GM18867 (cell line): ENCODE results near the gene NRXN2.
"Not testable (repeated sequence)": the region's sequence is repeated elsewhere in the genome, so short reads cannot be mapped to it uniquely, and the experiment has no call there.

Experiments used
- ATAC-seq: cut with Tn5 transposase; IDR thresholded peaks from one replicate; pipeline ENCODE4 v1.9.1; 2021; ENCODE audit warnings: mild to moderate bottlenecking, moderate library complexity; ENCODE audit not compliant: unreplicated experiment

NRXN2 gene

DNA sequence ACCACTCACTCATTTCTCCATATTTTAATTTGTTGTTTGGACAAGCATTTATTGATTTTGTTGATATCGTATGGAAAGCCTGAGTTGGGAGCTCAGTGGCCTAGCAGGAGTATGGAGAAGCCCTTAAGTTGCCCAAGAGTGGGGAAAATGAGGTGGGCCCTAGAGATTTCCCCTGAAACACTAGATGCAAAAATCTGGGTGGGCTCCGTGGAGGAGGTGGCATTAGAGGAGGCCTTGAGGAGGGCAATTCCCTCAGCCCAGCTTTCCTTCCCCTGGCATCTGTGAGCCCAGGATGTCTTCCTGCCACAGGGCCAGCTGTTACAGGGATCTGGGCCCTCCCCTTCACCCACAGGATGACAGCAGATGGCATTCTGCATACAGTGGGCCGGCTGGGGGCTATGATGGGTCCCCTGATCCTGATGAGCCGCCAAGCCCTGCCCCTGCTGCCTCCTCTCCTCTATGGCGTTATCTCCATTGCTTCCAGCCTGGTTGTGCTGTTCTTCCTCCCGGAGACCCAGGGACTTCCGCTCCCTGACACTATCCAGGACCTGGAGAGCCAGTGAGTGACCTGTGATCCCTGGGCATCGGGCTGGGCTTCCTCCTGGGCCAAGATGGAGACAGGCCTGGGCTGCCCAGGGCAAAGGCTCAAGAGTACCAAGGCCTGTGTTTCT, 153.6 kb downstream of the NRXN2 start:
- ATAC-seq: no peak

DNA sequence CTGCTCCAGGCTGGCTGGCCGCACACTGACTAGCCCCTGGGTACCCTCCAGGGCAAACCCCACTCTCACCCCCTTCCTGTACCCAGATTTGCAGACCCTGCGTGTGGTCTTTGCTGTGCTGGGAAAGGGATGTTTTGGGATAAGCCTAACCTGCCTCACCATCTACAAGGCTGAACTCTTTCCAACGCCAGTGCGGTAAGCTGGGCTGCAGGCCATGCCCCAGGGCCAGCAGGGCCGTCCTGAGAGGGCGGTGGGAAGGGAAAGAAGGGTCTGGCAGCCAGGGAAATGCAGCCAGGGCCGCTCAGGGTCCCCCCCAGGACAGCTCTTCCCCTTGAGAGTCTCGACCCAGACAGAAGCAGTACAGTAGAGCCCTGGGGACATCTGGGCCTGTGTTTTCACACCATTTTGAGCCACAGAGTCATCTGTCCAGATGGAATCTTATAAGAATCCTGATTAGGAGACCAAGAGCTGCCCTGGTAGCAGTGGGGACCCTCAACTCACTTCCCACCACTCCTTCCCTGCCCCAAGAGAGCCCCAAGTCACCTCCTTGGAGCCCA, 154.3 kb downstream of the NRXN2 start:
- no peak for ATAC-seq

DNA sequence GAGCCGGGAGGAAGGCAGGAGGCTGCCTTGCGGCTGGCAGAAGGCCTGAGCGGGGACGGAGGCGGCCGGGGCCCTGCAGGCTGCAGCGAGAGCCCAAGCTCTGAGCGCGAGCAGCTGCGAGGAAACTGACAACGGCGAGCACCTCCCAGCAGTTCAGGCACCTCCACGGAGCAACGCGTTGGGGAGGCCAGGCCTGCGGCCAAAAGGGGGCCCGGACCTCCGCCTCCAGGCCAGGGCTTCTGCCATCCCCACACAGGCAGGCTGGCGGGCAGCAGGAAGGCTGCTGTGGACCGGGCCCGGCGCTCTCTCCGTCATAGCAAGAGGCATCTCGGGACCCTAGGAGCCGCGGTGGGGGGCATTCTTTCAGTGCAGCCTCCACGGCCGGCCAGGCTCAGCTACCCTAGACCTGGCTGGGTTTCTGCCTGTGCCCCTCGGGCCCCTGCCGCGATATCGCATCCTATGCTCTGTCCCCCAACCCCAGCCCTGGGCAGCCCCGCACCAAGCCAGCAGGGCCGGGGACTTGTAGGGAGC, 154.9 kb downstream of the NRXN2 start:
- no peak for ATAC-seq

DNA sequence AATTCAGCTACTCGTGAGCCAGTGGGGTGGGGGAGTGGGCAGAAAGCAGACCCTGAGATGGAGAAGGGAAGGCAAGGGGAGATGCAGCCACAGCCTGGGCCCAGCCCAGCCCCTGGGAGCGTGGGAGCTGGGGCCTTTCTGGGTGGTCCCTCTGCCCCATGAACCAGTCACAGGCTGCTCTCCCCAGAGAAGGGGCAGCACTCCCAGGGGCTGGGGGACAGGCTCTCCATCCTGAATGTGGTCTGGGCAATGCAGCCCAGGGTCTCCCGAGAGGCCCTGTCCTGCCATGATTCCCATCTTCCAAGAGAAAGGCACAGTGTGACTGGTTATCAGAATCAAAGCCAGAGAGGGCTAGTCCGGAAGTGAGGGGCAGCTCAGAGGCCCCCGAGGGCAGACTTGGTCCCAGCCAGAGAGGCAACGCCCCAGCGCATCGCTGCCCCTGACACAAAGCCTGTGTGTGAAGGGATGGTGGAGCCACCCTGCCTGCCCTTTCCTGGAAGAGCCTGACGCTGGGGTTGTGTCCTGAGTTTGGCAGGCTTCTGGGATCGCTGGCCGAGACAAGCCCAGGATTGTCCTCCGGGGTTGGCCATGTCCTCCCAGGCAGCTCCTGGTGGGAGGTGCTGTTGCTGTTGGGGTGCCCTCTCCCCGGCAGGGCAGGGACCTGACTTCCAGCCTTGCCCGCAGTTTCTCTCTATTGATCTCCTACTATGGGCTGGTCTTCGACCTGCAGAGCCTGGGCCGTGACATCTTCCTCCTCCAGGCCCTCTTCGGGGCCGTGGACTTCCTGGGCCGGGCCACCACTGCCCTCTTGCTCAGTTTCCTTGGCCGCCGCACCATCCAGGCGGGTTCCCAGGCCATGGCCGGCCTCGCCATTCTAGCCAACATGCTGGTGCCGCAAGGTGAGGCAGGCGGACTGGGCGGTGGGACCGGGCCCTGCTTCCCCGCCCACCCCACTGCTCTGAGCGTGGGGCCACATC, 155.8 kb downstream of the NRXN2 start:
- no peak for ATAC-seq

DNA sequence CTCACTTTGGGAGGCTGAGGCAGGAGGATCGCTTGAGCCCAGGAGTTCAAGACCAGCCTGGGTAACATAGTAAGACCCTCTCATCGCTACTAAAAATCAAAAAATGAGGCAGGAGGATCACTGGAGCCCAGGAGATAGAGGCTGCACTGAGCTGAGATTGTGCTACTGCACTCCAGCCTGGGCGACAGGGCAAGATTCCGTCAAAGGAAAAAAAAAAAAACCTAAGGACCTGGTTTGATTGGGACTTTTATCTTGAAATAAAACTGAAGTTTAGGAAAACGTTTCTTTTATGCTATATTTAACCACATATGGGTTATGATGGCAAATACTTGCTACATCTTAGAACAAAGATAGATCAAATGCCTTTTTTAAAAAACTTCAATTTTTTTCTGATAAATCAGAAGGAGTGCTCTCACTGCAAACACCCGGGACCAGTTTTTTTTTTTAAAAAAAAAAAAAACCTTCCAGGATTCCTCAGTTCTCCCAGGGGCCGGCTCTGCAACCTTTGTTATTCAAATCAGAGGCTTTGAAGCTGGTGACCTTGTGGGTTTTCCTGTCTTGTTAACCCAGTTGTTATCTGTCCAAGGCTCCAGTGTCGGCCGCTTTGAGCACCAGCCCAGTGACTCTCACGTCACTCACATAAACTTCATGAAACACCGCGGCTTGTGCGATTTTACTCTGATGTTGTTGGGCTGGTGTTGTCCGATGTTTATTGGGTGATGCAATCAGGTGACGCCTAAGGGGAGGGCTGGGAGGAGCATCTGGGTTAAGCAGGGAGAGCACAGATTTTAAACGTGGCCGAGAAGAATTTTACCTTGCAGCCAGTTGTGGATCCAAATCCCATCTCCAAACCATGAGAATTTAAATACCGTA, 156.7 kb downstream of the NRXN2 start:
- ATAC-seq: no peak

DNA sequence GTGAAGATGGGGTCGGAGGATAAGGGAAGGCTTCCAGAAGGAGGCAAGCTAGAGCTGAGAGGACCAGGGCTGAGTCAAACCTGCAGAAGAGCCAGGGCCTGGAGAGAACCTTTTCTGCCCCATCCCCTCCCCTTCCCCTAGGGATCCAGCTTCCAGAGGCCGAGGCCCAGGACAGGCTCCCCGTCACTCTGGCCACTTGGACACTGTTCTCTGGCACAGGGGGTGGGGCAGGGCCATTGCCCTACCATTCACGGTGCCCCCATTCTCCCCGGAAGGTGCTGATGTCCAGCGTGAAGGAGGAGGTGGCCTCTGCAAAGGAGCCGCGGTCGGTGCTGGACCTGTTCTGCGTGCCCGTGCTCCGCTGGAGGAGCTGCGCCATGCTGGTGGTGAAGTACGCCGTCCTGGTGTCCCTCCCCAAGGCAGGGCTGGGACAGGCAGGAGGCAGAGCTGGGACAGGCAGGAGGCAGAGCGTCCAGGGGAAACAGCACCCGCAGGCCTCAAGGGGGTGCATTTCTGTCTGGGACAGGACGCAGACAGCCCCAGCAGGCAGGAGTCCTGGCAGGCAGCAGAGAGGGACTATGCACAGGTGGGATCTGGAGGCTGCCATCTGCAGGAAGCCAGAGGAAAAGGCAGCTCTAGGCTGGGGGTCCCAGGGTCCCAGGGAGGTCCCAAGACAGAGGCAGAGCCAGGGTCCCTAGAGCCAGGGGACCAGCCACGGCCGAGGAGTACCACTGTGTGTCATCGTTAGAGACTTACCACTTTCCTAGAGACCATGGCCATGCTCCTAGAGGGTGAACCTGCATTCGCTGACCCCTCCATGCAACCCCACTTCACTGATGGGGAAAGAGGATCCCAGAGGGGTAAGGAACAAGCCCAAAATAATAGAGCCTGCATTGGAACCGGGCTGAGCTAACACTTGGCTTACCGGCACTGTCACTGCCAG, 157.8 kb downstream of the NRXN2 start:
- no peak for ATAC-seq

DNA sequence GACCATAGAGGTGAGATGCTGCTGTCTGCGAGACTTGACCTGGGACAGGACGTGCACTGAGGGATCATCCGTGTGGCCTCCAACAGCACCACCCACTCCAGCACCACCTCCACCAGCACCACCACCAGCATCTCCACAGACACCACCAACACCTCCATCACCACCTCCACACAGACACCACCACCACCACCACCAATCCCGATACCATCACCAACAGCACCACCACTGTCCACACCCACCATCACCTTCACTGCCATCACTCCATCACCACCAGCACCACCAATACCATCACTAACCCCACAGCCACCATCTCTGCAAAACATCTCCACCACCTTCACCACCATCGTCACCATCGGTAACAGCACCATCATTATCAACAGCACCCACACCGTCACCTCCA, 158.6 kb downstream of the NRXN2 start:
- no peak for ATAC-seq

DNA sequence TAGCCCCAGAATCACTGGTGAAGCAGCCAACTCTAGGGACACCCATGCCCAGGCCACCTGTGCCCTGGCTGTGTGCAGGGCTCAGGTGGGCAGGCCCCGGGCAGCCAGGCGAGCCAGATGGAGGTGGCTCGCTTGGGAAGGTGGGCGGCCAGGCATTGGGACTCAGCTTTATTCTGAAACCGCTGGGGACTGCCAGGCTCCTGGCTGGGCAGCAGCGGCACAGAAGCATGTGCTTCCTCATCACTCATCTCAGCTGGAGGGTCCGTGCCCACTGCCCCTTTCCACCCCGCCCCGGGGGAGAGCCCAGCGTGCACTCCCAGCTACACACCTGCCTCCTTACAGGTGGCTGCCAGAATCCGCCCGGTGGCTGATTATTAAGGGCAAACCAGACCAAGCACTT, 159.0 kb downstream of the NRXN2 start:
- ATAC-seq: no peak

DNA sequence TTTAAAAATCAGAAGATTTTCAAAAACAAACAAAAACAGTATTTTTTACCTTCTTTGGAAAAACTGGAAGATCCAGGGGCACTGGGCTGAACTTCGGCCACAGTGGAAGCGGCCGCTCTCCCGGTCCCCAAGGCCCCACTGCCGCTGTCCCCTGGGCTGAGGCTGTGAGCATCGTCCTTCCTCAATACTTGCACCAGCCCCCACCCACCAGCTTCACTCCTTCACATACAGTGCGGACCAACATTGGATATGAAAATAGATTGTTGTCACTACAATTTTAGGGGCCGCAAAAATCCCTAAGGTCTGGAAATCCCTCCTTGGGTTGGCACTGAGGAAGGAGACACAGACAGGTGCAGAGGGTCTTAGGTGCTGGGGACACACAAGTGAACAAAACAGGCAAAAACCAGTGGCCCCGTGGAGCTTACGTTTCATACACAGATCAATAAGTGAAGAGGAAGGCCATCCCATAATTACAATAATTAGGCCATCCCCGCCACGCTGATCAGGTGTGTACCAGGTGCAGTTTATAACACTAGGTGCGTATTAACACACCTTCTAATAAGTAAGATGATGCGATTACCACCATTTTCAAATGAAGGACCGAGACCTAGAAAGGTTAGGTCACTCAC, 160.2 kb downstream of the NRXN2 start:
- ATAC-seq: no peak

DNA sequence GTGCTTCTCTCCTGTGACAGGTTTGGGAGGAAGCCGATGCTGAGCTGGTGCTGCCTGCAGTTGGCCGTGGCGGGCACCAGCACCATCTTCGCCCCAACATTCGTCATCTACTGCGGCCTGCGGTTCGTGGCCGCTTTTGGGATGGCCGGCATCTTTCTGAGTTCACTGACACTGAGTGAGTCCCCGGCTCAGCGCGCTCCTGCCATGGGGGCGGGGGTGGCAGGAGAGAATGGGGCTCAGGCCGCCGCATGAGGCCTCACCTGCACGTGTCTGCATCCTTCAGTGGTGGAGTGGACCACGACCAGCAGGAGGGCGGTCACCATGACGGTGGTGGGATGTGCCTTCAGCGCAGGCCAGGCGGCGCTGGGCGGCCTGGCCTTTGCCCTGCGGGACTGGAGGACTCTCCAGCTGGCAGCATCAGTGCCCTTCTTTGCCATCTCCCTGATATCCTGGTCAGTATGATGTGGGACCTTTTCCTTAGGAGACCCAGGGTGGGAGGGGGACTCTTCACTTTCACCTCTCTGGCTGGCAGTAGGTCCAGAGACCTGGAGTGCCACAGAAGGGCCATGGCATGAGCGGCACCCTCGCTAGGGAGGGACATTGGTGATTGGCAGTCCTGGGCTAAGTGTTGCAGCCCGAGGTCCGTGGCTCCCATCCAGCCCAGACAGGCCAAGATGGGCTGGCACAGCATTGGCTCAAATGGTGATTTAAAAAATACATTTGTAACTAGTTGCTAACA, 160.8 kb downstream of the NRXN2 start:
- no peak for ATAC-seq

DNA sequence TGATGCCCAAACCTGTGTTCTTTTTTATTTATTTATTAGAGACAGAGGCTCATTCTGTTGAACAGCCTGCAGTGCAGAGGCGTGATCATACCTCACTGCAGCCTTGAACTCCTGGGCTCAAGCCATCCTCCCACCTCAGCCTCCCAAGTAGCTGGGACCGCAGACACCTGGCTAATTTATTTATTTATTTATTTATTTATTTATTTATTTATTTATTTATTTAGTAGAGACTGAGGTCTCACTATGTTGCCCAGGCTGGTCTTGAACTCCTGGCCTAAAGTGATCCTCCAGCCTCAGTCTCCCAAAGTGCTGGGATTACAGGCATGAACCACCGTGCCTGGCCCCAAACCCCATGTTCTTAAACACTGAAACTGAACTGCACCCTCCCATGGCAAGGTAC, 161.6 kb downstream of the NRXN2 start:
- ATAC-seq: not testable (repeated sequence)

DNA sequence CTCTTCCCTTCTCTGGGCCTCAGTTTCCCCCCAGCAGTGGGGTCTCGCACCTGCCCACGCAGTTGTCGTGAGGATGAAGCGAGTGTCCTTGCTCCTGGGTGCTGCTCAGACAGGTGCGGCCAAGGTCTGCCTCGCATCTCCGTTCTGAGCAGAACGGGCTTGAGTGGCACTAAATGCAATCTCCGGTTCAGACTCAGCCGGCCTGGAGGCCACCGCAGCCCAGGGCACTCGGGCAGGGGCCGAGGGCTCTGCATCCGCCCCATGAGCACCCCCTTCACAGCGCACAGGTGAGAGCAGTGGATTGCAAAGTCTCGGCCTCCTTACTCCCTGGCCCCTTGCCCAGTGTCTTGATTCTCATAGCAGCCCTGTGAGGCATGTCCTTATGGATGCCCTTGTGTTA, 162.1 kb downstream of the NRXN2 start:
- no peak for ATAC-seq

DNA sequence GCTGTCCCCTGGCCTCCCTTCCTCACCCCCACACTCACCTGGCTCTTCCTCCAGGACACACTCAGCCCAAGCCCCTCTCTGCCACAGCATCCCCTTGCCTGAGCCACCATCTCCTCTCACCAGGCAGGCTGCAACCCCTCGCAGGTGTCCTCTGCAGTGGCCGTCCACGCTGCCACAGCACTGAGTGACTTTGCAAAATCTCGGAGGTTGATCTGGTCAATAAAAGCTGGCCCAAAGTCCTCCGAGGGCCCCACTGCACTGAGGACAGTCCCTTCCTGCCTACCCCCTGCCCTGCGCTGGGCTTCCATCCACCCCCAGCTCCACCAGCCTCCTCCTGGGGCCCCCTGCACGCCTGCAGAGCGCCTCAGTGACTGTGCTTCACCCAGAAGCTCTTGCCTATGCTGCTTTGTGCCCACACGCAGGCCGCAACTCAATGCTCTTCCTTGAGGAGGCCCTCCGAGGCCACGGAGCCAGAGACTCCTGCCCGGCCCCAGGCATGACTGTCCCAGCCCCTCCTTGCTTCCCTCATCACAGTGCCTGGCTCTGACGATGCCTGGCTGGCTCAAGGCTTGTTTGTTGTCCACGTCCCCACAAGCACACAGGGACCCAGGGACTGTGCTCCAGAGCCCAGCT, 162.7 kb downstream of the NRXN2 start:
- ATAC-seq: no peak

DNA sequence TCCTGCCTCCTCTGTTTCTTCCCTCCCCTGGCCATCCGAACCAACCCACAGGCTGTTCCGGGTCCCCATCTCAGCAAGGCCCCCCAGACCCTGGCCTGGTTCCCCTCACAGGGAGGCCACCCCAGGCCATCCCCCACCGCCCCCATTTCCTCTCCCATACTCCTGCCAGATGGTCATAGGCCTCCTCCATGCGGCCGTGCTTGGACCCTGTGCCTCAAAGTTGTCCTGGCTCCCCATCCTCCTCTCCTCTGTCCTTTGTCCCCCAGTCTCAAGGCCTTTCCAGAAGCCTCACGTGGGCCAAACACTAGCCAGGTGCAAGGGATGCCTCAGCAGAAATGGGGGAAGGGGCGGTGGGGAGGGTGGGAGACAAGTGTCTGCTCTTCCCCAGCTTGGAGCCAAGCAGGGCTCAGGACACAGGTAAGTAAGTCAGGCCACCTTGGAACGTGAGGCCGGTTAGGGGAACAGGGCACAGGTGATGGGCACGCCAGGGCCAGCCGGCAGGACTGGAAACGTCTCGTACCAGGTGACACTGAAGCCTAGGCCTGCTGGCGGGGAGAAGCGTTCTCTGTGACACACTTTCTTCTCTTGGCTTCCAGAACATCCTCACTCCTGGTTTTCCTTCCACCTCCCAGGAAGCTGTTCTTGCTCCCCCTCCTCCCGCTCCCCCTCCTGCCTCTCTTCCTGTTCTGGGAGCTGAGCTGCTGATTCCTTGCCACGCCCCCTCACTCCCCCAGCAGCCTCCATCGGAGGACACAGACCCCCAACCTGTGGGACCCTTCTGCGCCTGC, 163.5 kb downstream of the NRXN2 start:
- no peak for ATAC-seq

DNA sequence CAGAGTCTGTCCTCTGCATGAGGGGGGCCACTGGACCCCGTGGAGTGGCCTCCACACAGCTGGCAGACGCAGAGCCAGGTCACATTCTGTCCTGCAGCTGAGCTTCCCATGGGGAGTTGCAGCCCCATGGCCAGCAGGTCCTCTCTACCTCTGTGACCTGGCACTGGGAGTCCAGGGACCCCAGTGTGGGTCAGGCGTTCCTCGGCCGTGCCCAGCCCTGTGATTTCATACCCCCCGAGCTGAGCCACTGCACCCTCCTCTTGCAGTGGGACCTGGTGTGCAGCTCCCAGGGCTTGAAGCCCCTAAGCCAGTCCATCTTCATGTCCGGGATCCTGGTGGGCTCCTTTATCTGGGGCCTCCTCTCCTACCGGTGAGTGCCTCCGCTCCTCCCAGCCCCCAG, 164.1 kb downstream of the NRXN2 start:
- no peak for ATAC-seq

DNA sequence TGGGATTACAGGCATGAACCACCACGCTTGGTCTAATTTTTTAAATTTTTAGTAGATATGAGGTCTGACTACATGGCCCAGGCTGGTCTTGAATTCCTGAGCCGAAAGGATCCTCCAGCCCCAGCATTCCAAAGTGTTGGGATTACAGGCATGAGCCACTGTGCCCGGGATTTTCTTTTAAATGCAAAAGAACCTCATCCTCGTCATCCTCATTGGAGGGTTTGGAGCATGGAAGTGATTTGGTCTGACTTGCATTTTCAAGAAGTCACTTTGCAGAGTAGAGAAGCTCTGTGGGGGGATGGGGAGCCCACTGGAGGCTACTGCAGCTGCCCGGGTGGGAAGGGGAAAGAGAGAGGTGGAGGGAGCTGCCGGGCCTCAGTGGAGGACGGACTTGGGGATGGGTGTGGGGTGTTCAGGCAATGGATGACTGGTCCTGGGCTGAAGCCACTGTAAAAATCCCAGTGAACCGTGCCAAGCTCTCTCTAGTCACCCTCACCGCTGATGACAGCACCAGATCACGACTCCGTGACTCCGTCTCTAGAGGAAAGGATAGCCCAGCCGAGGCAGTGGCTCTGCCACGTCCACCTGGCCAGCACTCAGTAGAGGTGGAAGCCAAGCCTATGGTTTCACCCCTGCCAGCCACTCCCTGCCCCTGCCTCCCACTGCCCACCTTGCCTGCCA, 164.8 kb downstream of the NRXN2 start:
- no peak for ATAC-seq
